ENCODE data around the gene PRDM16. TPM values are rescaled to one million over a fixed set of nuclear protein-coding genes. Genes with fewer than 3 reads are reported as not detected.

Gene PRDM16
- total and polyA plus RNA-seq, 2 of the 8 experiments (the other 6 are each of a cell fraction or from before 2014, with no cell fraction given), result 0.39 to 0.43 TPM

- no peak for TF ChIP-seq CHD7 (IDR thresholded peaks at IDR 0.05; ENCODE audit: insufficient replicate concordance, low read length)
- TF ChIP-seq MAFK (IDR thresholded peaks at IDR 0.05; ENCODE audit: low read depth, low read length), result no peak
- no peak for TF ChIP-seq PHF8 (conservative IDR thresholded peaks at IDR 0.05; ENCODE audit: low read depth, low read length)
- TF ChIP-seq RFX5 (IDR thresholded peaks at IDR 0.05; ENCODE audit: borderline replicate concordance, low read depth, low read length), result no peak
- no peak for TF ChIP-seq CEBPB (IDR thresholded peaks at IDR 0.05; ENCODE audit: low read depth, low read length)
- TF ChIP-seq KDM5A (IDR thresholded peaks at IDR 0.05; ENCODE audit: low read length), result no peak
- no peak for TF ChIP-seq E2F6 (IDR thresholded peaks at IDR 0.05)
- TF ChIP-seq YY1 (IDR thresholded peaks at IDR 0.05; ENCODE audit: low read depth, low read length), result no peak
- TF ChIP-seq CHD2 (IDR thresholded peaks at IDR 0.05; ENCODE audit: low read length), result no peak
- TF ChIP-seq RXRA (IDR thresholded peaks at IDR 0.05; ENCODE audit: insufficient read depth, low read depth, low read length), result no peak
- no peak for TF ChIP-seq GABPA (IDR thresholded peaks at IDR 0.05; ENCODE audit: borderline replicate concordance, insufficient read depth, low read length)
Measured at GRCh38 chr1:3450202-3450863, 381.3 kb downstream of the PRDM16 start (continued).

All from H1 (cell line).